ENCODE measurements around the gene PRKCA.
A peak's percentile ranks its signal among the peaks of the same experiment; 100 is the strongest.

The PRKCA gene

DNA sequence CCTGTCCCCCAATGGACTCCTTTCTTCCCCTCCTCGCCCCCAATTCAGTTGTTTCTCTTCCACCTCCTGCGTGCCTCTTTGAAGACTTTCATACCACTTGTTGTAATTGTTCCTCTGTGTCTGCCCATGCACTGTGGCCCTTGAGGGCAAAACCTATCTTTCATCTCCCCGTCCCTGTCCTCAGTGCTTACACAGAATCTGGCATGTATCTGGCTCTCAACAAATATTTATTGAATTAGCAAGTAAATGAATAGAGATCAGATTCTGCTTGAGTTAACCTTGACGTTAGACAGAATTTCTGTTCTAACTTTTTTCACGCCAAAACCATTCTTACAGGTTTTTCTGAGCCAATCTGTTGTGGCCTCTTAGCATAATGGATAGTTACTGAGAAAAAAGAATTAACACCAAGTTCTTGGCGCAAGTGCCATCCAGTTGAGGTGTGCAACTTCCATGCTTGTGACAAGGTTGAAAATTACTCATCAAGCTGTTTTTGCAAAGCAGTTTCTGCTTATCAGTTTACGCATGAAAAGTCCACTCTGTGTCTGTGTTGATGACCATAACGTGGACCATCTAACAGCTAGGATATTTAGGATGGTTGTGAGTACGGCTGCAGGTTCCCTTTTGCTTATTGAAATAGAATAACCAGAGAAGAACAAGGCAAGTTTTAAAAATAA, 215.1 kb downstream of the PRKCA start:
- no peak for DNase-seq (ENCODE audit: low read depth, low spot score)

DNA sequence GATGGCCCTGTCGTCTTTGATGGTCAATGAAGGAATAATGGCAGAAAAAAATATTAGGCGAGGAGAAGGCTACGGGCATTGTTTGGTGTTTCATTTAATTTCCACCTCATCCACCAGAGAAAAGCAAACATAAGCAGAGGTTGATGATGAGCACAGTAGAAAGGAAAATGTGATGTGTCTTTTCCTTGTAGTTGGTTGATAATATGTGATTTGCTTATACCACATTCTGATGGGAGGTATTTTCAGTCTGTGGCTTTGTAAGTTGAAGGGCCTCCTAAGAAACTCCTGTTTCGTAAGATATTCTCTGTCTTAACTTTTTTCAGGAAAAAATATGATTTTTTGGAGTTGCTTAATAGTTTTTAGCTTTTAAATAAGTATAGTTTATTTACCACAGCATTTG, 215.7 kb downstream of the PRKCA start:
- DNase-seq (ENCODE audit: low read depth, low spot score): no peak

DNA sequence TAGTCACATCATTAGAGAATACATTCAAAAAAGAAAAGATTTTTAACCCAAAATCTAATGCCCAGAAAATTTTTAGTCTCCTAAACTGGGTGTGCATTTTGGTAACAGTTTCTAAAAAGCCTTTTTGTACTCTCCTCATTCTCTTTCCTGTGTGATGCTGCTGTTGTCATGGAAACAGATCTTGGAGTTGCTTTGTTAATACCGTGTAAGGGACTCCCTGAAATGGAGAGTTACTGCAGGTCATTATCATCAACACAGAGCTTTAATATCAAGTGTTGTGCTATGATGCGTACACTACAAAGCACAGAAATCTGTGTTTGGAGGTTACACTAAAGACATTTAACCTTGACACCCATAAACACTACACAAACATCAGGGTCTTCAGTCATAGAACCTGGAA, 216.3 kb downstream of the PRKCA start:
- no peak for DNase-seq (ENCODE audit: low read depth, low spot score)

DNA sequence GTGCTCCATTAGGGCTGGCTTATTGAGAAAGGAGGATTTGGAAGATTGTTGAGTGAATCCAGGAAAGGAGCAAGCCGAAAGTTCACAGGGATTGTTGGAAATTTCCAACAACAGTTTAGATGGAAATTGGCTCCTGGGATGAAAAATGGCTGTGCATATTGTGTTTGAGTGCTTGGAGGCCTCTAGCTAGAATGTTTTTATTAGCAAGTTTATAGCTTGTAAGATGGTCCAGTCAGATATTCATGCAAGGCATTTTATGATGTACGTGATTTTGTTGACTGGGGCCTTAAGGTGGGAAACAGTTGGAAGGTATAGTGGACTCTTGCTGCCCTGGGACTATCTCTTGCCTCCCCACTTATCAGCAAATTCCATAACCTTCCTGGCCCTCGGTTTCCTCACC, 216.7 kb downstream of the PRKCA start:
- no peak for DNase-seq (ENCODE audit: low read depth, low spot score)

DNA sequence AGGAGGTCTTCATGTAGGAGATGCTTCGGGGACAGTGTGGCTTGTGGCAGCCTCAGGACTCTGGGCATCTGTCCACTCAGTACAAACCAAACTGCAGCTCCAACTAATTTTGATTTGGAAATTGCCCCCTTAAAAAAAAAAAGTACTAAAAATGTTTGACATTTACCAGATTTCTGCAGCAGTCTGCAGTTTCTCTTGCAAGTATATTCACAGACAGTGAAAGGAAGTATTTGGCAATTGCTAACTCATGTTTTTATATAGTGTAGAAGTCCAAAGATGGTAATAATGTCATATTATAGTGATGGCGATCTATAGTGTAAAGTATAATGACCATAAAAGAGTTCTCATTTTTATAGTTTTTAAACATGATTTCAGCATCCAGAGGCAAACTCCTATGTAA, 218.6 kb downstream of the PRKCA start:
- DNase-seq (ENCODE audit: low read depth, low spot score): no peak

DNA sequence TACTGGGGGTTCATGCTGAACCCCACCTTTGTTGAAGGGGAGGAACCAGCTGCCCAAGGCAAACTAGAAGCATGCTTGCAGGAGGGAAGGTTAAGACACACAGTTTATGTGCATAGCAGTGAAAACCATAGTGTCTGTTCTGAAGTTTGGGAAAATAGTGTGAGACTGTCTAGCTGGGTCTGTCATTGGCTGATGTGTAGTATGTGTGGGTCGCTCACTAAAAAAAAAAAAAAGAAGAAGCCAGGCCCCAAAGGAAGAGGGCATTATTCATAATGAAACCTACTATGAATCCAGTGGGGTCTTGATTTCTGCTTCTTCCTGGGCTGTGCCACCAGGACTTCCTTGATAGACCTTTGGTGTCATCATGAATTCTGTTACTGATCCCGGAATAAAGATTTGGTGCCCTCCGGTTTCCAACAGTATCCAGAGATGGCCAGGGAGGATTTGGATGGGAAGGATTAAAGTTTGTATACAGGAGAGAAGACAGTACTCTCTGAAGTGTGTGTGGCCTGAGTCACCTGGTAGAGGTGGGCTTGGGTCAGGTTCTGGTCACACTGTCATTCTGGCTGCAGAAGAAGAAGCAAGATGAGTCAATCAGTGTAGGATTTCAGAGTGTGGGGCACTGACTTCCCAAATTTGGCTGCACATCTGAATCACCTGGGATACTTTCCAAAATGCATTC, 220.3 kb downstream of the PRKCA start:
- DNase-seq (ENCODE audit: low read depth, low spot score): no peak

DNA sequence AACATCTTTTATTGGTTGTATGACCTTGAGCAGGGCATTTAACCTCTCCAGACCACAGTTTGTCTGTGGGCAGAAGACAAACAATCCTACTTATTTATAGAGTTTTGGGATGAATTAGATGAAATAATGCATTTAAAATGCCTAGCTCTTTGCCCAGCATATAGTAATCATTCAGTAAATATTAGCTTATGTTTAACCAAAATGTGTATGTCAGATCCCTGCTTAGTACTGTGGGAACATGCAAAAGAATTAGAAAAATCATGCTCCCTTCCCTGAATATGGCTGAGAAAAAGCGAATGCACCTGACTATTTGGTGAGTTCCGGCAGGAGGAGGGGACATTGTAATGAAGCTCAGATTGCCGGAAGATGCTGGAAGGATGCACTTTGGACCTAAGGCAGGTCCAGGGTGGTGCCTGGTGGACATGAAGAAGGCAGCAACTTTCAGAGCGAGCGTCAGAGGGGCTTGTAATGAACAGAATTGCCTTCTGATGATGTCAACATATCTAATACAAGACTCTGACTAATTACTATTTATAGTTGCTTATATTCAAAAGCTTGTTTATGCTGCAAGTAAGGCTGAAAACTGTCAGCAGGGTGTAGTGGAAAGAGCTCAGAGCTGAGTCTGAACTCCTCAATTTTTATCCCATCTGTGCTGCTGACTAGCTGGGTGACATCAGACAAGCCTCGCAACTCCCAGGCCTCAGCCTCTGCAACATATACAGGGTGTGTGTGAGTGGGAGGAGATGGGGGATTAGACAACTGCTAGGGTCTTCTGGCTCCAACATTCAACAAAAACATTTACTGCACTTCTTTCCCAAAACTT, 221.2 kb downstream of the PRKCA start:
- DNase-seq (ENCODE audit: low read depth, low spot score): no peak

DNA sequence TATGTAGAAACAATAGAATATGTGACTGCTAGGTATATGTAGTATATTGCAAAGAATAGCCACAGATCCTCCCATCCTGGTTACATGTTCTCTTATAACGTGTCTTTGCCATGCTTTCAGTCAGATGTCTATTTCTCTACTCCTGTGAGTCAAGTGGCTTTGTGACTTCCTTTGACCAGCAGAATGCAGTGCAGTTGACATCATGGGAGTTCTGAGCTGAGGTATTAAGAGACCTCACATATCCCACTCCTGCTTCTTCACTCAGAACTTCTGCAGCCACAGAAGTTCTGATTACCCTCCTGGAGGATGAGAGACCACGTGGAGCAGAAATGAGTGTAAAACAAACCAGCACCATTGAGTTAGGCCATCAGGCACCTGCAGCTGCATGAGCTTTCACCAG, 222.5 kb downstream of the PRKCA start:
- no peak for DNase-seq (ENCODE audit: low read depth, low spot score)

DNA sequence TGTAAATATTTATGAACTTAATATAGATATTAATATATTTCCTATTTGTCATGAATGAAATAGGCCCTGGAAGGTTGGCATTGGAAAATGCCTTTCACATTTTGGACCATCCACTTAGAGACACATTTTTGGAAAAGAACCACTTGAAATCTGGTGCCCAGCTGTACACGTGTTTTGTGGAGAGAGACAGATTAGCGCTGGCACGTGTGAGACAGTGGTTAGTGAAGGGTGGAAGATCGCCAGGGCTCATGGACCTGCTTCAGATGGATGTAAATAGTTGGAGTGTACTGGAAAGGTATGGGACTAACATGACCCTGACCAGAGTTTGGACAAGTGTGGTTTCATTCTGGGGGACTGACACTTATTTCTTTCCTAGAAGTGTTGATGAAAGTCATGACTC, 222.9 kb downstream of the PRKCA start:
- DNase-seq (ENCODE audit: low read depth, low spot score): no peak

DNA sequence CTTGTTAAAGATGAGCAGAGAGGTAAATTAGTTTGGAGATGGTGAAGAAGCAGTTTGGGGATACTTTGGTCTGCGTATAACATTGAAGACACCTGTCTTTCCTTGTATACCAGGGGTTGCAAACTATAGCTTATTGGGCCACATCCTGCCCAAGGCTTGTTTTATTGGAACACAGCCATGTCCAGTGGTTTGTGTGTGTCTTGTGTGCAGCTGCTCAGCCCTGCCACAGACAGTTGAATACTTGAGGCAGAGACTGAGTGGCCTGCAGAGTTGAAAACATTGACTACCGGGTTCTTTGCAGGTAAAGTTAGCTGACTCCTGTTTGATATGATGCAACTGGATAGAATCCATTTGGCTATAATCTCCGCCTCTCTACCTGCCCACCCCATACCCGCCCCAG, 224.4 kb downstream of the PRKCA start:
- DNase-seq (ENCODE audit: low read depth, low spot score): no peak

DNA sequence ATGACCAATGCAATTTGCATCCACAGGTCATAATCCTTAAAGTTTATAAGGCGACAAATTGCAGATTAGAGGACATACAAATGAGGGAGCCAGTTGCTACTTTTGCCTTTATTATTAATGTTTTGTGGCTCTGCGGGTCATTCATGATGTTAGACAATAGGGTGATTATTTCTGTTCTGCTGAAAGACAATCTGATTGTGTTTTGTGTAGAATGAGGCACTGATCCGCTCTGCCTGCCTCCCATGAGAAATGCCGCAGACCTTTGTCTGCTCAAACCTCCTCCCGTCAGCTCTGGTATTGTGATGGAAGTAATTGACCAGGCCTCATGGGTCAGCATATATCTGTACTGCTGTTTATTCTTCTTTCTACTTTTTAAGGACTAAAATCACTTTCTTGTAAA, 224.9 kb downstream of the PRKCA start:
- DNase-seq (ENCODE audit: low read depth, low spot score): no peak

DNA sequence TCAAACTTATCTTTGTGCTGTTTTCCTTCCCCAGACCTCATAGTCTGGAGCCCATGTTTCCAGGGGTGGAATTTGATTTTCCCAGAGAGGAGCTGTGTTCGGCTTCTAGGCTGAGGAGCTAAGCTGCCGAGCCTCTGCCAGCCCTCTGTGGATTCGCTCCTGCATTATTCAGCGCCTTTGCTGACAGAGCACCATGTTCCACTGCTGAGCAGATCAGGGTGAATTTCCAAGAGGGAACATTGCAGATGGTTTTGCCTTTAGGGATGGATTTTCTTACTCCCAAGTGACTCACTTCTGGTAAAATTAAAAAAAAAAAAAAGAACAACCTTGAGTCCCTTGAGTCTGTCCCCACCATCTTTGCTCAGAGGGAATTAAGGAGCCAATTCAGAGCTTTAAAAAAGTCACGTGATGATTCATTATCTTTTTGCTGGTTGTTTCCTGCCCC, 229.5 kb downstream of the PRKCA start:
- no peak for DNase-seq (ENCODE audit: low read depth, low spot score)

DNA sequence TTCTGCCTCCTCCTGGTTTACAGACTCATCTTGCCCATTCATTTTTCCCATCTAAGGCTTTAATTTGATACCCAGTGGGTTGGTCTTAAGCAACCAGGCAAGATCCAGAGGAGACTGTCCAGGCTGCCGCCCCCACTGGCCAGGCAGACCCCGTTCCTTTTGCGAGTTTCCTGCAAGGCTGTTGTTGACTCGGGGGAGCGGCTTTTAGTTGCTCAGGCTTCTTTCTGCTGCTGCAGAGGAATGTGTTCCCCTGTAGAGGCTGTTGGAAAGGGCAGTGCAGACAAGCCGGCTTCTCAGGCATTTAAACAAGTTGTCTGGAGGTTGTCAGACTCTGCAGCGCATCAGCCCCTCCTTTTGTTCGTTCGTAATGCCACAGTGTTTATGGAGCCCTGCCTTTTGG, 231.2 kb downstream of the PRKCA start:
- peak; percentile 43 for DNase-seq (ENCODE audit: low read depth, low spot score)

DNA sequence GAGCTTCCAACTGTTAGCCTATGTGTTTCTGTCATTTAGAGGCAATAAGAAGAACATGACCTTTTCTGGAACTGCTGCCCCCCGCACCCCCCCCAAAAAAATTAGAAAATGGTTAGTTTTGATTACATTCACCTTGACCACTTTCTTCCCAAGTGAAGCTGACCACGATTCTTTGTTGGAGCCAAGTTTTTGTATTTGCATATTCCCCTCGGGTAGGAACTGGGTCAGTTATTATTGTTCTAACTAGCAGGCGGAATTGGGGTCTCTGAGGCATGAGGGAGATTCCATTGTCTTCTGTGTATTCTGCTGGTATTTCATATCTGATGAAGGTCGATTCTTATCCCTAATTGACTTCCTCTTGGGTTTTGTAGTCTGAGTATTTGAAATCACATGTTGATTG, 231.6 kb downstream of the PRKCA start:
- DNase-seq (ENCODE audit: low read depth, low spot score): no peak

DNA sequence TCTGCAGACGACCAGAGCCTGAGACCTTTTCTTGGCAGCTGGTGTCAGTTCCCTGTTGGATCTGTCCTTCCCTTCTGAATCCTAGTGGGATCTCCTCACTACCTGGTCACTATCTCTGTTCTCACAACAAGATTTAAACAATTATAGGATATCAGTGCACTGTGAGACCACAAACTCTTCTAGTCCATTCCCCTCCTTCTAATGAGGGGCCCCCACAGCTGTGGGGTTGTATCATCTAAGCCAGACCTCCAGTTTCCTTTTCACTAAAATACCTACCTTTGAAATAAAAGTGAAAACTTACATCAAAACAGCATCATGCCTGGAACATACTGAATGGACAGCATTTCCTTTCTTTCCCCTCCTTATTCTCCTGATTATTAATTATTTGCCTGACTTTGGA, 233.2 kb downstream of the PRKCA start:
- DNase-seq (ENCODE audit: low read depth, low spot score): no peak

DNA sequence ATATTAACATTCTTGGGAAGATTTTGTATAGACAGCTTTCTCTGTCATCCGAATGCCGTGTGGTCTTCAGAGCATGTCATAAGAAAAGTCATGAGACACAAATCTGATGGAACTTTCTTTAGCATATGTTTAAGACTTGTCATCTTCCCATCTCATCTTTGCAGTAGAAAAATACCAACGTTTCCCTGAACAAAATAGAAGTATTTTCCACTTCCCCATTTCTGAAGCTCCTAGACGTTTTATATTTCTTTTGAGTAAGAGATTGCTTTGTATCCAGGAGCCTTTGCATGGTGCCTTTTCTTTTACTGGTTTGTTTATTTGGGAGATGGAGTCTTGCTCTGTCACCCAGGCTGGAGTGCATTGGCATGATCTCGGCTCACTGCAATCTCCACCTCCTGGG, 235.1 kb downstream of the PRKCA start:
- no peak for DNase-seq (ENCODE audit: low read depth, low spot score)

DNA sequence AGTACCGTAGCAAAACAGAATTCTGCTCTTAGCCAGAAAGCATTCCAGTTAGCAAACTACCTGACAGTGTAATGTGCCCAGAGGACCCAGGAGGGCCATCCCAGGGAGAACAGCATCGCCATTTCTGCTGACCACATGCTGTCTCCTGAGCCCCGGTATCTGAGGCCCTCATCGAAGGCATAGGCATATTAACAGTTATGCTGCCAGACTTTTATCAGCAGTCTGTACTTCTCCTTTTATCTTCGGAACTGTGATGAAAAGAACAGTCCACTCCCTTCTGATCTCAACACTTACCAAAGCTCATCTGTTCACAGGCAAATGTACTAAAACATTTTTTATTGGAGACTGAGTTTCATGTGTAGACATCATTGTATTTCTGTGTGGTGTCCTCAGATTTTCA, 236.4 kb downstream of the PRKCA start:
- no peak for DNase-seq (ENCODE audit: low read depth, low spot score)

DNA sequence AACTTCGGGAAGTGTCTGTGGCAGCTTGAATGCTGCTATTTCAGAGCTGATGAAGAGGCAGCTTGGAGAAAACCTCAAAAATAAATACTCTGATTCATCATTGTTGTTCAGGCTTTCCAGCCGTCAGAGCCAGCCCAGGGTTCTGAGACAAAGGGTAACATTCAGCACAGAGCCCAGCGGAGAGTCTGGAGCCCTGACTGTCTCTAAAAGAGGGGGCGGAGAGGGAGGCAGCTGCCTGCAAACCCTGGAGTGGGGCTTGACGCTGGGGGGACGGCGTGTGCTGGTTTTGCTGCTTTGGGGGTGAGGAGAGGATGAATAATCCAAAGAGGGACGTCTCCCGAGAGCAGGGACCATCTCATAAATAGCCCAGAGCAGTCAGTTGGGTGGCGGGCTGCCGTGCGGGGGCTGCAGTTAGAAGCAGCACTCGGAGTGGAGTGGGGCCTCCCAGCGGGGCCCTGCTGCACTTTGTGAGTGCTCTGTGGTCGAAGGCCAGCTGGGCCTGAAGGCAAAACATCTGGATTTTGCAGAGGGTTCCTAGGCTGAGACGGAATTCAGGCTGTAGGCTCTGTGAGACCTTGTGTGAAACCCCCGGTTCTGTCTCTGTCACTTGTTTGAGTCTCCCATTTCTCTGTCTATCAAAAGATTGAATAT, 237.8 kb downstream of the PRKCA start:
- peak; percentile 87 for DNase-seq (ENCODE audit: low read depth, low spot score)

DNA sequence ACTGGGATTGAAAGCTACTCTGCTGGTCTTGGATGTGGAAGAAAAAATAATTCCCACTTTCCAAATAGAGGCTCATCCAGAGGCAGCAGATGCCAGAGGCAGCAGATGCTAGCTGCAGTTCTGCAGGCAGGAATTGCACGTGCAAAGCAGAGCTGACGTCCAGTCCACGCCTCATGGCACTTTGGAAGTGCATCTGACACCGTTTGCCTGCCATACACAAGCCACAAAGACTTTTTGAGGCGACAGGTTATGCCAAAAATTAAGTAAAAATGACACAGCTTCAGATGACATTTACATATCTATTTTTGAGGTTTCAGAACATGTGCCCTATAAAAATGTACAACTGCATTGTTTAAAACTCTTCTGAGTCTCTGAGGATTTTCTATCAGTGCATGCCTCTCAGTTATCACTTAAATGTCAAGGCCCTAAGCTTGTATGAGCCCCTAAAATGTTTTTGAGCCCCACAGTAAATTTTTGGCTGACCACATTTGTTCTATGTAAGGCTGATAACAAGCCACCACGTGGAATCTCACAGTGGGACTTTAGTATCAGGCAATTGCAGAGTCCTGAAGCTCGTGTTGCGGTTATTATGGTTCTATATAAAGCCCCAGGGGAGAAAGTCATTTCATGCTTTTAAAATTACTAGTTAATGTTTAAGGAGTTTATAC, 239.2 kb downstream of the PRKCA start:
- no peak for DNase-seq (ENCODE audit: low read depth, low spot score)

DNA sequence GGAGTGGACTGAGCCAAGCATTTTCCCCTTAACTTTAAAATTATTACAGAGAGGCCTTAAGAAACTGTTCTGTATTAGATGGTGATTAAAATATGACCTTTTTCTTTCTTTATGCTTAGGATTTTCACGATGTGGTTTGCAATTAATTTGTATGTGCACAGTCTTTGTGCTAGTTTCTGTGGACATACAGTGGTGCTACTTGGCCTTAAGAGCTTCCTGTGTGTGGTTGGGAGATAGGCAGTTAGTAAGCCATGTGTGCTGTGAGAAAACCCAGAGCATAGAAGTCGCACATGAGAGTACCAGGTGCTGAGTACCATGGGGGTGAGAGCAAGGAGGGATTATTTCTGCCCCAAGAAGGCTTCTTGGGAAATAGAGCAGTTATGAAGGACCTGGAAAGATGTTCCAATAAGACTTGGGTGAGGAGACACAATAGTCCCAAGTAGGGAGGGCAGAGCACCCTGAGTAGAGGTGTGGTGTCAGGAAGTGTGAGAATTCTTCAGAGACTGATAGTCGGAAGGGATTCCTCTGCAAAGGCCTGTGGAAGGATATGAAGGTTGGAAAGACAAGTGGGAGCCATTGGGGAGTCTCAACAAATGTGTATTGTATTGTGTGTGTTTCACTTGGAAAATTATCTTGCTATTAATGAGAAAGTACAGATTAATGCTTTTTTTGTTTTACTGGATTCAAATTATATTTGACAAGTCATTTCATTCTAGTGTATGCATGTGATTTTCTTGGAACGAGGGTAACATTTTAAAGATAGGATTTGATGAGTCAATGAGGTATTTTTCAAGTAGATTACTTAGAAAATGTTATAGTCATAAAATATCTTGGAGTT, 239.9 kb downstream of the PRKCA start:
- no peak for DNase-seq (ENCODE audit: low read depth, low spot score)
